HG03045 (cell line): Measurements from ENCODE around the gene IGDCC3.
A peak's percentile ranks its signal among the peaks of the same experiment; 100 is the strongest.

Experiments
- ATAC-seq: cut with Tn5 transposase; IDR thresholded peaks from one replicate; pipeline ENCODE4 v1.9.1; 2021; ENCODE audit warnings: mild to moderate bottlenecking, moderate library complexity; ENCODE audit not compliant: unreplicated experiment

Gene IGDCC3

GRCh38 chr15:65389226-65389625 is 11.4 kb upstream of the IGDCC3 start:
- no peak for ATAC-seq

- no peak for ATAC-seq
Observed at GRCh38 chr15:65388306-65389080, 10.7 kb upstream of the IGDCC3 start.

- no peak for ATAC-seq
Observed at GRCh38 chr15:65386886-65387285, 9.1 kb upstream of the IGDCC3 start.

- no peak for ATAC-seq
Observed at GRCh38 chr15:65386376-65386775, 8.6 kb upstream of the IGDCC3 start.

GRCh38 chr15:65385870-65386258 is 8.1 kb upstream of the IGDCC3 start:
- no peak for ATAC-seq

GRCh38 chr15:65384895-65385869 is 7.4 kb upstream of the IGDCC3 start:
- peak; percentile 50 for ATAC-seq

GRCh38 chr15:65384505-65384894 is 6.7 kb upstream of the IGDCC3 start:
- ATAC-seq = no peak

- ATAC-seq = no peak
Observed at GRCh38 chr15:65383991-65384390, 6.2 kb upstream of the IGDCC3 start.

- no peak for ATAC-seq
Observed at GRCh38 chr15:65383456-65383855, 5.7 kb upstream of the IGDCC3 start.

- no peak for ATAC-seq
Observed at GRCh38 chr15:65382921-65383320, 5.1 kb upstream of the IGDCC3 start.

- ATAC-seq = no peak
Observed at GRCh38 chr15:65382146-65382491, 4.3 kb upstream of the IGDCC3 start.

GRCh38 chr15:65381445-65382145 is 3.8 kb upstream of the IGDCC3 start:
- no peak for ATAC-seq

GRCh38 chr15:65379986-65380385 is 2.2 kb upstream of the IGDCC3 start:
- no peak for ATAC-seq

GRCh38 chr15:65377105-65377975 is 462 bp downstream of the IGDCC3 start:
- ATAC-seq = no peak

- ATAC-seq = no peak
Observed at GRCh38 chr15:65376767-65377104, 1.1 kb downstream of the IGDCC3 start.

- no peak for ATAC-seq
Observed at GRCh38 chr15:65375871-65376607, 1.8 kb downstream of the IGDCC3 start.

GRCh38 chr15:65374821-65375401 is 2.9 kb downstream of the IGDCC3 start:
- ATAC-seq = no peak

- ATAC-seq = no peak
Observed at GRCh38 chr15:65374334-65374733, 3.5 kb downstream of the IGDCC3 start.

- no peak for ATAC-seq
Observed at GRCh38 chr15:65373163-65373651, 4.6 kb downstream of the IGDCC3 start.

GRCh38 chr15:65372787-65373067 is 5.1 kb downstream of the IGDCC3 start:
- ATAC-seq = no peak
